NCI-H1092 (cell line): ENCODE measurements around the gene C1QL4.
A peak's percentile ranks its signal among the peaks of the same experiment; 100 is the strongest.
"Not testable (repeated sequence)": the region's sequence is repeated elsewhere in the genome, so short reads cannot be mapped to it uniquely, and the experiment has no call there.

Experiments used
- DNase-seq: peaks from one replicate; lab custom pipeline; 2025; lab: John Stamatoyannopoulos, UW

C1QL4 gene

GRCh38 chr12:49301760-49302159 is 35.2 kb downstream of the C1QL4 start:
- no peak for DNase-seq

GRCh38 chr12:49298160-49298559 is 38.8 kb downstream of the C1QL4 start:
- no peak for DNase-seq

GRCh38 chr12:49297695-49298060 is 39.3 kb downstream of the C1QL4 start:
- DNase-seq, result no peak

GRCh38 chr12:49296836-49297694 is 39.9 kb downstream of the C1QL4 start:
- no peak for DNase-seq

GRCh38 chr12:49296034-49296835 is 40.8 kb downstream of the C1QL4 start:
- DNase-seq, result no peak

GRCh38 chr12:49295082-49295936 is 41.7 kb downstream of the C1QL4 start, which contains the start of gene PRPH:
TSS of gene PRPH (plus strand) at chr12:49295147. CDS start at chr12:49295201, 54 bp downstream.
- DNase-seq, result no peak

GRCh38 chr12:49294804-49295081 is 42.2 kb downstream of the C1QL4 start:
- DNase-seq, result no peak

GRCh38 chr12:49294086-49294803 is 42.7 kb downstream of the C1QL4 start:
- peak; percentile 21 for DNase-seq

- DNase-seq, result no peak
Observed at GRCh38 chr12:49293056-49293956, 43.7 kb downstream of the C1QL4 start.

GRCh38 chr12:49292729-49293055 is 44.3 kb downstream of the C1QL4 start:
- DNase-seq, result no peak

- DNase-seq, result no peak
Observed at GRCh38 chr12:49288922-49289555, 47.9 kb downstream of the C1QL4 start.

- peak; percentile 12 for DNase-seq
Observed at GRCh38 chr12:49288412-49288853, 48.6 kb downstream of the C1QL4 start.

- DNase-seq, result no peak
Observed at GRCh38 chr12:49287876-49288275, 49.1 kb downstream of the C1QL4 start.

GRCh38 chr12:49284672-49285071 is 52.3 kb downstream of the C1QL4 start:
- DNase-seq, result no peak

GRCh38 chr12:49283541-49284429 is 53.2 kb downstream of the C1QL4 start:
- DNase-seq, result no peak

- DNase-seq, result not testable (repeated sequence)
Observed at GRCh38 chr12:49282740-49283375, 54.1 kb downstream of the C1QL4 start.
